GM12892 (cell line): ENCODE measurements around the gene EDAR.

Source experiments
- POLR2A ChIP-seq: IDR thresholded peaks from 2 replicates; pipeline ENCODE4 v1.6.1; 2011; ENCODE audit warnings: low read depth, low read length, control low read depth
- POLR2AphosphoS5 ChIP-seq: IDR thresholded peaks from 2 replicates; pipeline ENCODE4 v1.6.1; 2011; ENCODE audit warnings: low read depth, low read length, control low read depth

GRCh38 chr2:108959401-108959800, 29.6 kb downstream of the EDAR start:
- TF ChIP-seq POLR2A (no peak), POLR2AphosphoS5 (no peak)
